ENCODE data around the gene CAPN7.

The CAPN7 gene

DNA sequence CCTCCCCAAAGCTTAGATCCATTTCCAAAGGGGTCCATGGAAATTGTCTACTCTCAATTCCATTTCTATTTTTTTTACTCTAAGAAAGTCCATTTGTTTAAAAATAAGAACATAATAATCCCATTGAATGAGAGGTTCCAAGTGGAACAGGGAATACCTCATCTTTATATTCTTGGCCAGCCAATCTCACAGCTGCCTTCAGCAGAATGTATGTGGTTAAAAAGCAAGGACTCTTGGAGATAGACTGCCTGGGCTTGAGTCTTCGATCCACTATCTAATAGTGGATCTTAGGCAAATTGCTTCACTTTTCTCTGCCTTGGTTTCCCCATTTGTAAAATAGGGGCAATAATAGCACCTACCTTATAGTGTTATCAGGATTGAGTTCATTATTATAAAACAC is 24.5 kb upstream of the CAPN7 start (continued):
- TF ChIP-seq, protein P1, sequence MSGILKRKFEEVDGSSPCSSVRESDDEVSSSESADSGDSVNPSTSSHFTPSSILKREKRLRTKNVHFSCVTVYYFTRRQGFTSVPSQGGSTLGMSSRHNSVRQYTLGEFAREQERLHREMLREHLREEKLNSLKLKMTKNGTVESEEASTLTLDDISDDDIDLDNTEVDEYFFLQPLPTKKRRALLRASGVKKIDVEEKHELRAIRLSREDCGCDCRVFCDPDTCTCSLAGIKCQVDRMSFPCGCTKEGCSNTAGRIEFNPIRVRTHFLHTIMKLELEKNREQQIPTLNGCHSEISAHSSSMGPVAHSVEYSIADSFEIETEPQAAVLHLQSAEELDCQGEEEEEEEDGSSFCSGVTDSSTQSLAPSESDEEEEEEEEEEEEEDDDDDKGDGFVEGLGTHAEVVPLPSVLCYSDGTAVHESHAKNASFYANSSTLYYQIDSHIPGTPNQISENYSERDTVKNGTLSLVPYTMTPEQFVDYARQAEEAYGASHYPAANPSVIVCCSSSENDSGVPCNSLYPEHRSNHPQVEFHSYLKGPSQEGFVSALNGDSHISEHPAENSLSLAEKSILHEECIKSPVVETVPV (CRISPR knock-in tag; IDR thresholded peaks at IDR 0.05), result no peak
- TF ChIP-seq TOX (CRISPR knock-in tag; IDR thresholded peaks at IDR 0.05; ENCODE audit: borderline replicate concordance) (no peak), BACH2 (CRISPR knock-in tag; IDR thresholded peaks at IDR 0.05; ENCODE audit: borderline replicate concordance) (no peak), ZFP30 (CRISPR knock-in tag; IDR thresholded peaks at IDR 0.05) (no peak)
- TF ChIP-seq, protein P2, sequence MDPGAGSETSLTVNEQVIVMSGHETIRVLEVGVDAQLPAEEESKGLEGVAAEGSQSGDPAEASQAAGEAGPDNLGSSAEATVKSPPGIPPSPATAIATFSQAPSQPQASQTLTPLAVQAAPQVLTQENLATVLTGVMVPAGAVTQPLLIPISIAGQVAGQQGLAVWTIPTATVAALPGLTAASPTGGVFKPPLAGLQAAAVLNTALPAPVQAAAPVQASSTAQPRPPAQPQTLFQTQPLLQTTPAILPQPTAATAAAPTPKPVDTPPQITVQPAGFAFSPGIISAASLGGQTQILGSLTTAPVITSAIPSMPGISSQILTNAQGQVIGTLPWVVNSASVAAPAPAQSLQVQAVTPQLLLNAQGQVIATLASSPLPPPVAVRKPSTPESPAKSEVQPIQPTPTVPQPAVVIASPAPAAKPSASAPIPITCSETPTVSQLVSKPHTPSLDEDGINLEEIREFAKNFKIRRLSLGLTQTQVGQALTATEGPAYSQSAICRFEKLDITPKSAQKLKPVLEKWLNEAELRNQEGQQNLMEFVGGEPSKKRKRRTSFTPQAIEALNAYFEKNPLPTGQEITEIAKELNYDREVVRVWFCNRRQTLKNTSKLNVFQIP (CRISPR knock-in tag; IDR thresholded peaks at IDR 0.05; ENCODE audit: borderline replicate concordance, low read depth), result no peak
- TF ChIP-seq, protein P3, sequence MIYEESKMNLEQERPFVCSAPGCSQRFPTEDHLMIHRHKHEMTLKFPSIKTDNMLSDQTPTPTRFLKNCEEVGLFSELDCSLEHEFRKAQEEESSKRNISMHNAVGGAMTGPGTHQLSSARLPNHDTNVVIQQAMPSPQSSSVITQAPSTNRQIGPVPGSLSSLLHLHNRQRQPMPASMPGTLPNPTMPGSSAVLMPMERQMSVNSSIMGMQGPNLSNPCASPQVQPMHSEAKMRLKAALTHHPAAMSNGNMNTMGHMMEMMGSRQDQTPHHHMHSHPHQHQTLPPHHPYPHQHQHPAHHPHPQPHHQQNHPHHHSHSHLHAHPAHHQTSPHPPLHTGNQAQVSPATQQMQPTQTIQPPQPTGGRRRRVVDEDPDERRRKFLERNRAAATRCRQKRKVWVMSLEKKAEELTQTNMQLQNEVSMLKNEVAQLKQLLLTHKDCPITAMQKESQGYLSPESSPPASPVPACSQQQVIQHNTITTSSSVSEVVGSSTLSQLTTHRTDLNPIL (CRISPR knock-in tag; IDR thresholded peaks at IDR 0.05; ENCODE audit: low read depth), result no peak

DNA sequence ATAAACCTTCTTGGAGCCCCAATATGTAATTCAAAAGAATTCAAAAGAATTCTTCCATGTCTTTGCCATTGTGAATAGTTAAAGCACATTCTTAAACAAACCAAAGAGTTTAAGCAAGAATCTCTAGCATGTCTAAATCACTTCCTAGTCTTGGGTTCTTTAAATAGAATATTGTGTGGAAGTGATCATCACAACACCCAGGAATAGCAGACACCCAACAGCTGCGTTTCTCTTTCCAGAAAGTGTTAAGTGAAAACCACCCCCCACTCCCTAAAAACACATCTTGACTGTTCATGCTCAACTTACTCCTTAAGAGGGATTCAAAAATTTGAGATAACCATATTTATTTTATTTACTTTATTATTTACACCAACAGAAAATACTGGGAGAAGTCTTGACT is 24.1 kb upstream of the CAPN7 start:
- no peak for ATAC-seq
- TF ChIP-seq ESRRG (CRISPR knock-in tag; IDR thresholded peaks at IDR 0.05) (no peak), PPARA (CRISPR knock-in tag; IDR thresholded peaks at IDR 0.05; ENCODE audit: borderline replicate concordance) (no peak), ISL1 (CRISPR knock-in tag; IDR thresholded peaks at IDR 0.05) (no peak), ZFP30 (CRISPR knock-in tag; IDR thresholded peaks at IDR 0.05) (no peak), CSDC2 (CRISPR knock-in tag; IDR thresholded peaks at IDR 0.05) (no peak), ARNTL (CRISPR knock-in tag; IDR thresholded peaks at IDR 0.05; ENCODE audit: borderline replicate concordance, low read depth) (no peak), SNAI2 (CRISPR knock-in tag; IDR thresholded peaks at IDR 0.05) (no peak), BACH2 (CRISPR knock-in tag; IDR thresholded peaks at IDR 0.05; ENCODE audit: borderline replicate concordance) (no peak), RARB (CRISPR knock-in tag; IDR thresholded peaks at IDR 0.05) (no peak), GLIS3 (CRISPR knock-in tag; IDR thresholded peaks at IDR 0.05) (no peak)
- TF ChIP-seq, protein P1 (CRISPR knock-in tag; IDR thresholded peaks at IDR 0.05), result no peak

DNA sequence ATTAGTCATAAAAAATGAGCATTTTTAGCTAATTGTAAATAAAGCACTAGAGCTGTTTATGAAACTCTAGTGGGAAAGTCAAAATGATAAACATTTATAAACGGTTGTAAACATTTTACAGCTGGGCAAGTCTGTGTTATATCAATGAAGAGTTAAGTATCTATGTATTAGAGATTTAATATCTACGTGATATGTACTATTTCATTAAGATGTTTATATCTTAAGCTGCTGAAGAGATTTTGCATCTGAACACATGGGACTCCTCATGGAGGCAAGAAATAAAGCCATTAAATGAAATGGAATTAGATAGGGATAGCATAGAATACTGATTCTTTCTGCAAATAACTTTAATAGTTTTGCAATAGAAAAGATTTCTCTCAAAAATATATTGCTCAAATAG is 23.0 kb upstream of the CAPN7 start:
- no peak for TF ChIP-seq ZNF70 (CRISPR knock-in tag; IDR thresholded peaks at IDR 0.05)
- TF ChIP-seq TOX (CRISPR knock-in tag; IDR thresholded peaks at IDR 0.05; ENCODE audit: borderline replicate concordance), result no peak
- no peak for TF ChIP-seq SNAI2 (CRISPR knock-in tag; IDR thresholded peaks at IDR 0.05)
- TF ChIP-seq CSDC2 (CRISPR knock-in tag; IDR thresholded peaks at IDR 0.05), result no peak
- TF ChIP-seq, protein P1 (CRISPR knock-in tag; IDR thresholded peaks at IDR 0.05), result no peak
- TF ChIP-seq OSR1 (CRISPR knock-in tag; IDR thresholded peaks at IDR 0.05), result no peak
- TF ChIP-seq RARB (CRISPR knock-in tag; IDR thresholded peaks at IDR 0.05), result no peak
- TF ChIP-seq, protein P4, sequence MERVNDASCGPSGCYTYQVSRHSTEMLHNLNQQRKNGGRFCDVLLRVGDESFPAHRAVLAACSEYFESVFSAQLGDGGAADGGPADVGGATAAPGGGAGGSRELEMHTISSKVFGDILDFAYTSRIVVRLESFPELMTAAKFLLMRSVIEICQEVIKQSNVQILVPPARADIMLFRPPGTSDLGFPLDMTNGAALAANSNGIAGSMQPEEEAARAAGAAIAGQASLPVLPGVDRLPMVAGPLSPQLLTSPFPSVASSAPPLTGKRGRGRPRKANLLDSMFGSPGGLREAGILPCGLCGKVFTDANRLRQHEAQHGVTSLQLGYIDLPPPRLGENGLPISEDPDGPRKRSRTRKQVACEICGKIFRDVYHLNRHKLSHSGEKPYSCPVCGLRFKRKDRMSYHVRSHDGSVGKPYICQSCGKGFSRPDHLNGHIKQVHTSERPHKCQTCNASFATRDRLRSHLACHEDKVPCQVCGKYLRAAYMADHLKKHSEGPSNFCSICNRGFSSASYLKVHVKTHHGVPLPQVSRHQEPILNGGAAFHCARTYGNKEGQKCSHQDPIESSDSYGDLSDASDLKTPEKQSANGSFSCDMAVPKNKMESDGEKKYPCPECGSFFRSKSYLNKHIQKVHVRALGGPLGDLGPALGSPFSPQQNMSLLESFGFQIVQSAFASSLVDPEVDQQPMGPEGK (CRISPR knock-in tag; IDR thresholded peaks at IDR 0.05; ENCODE audit: borderline replicate concordance), result no peak
- no peak for TF ChIP-seq GLIS3 (CRISPR knock-in tag; IDR thresholded peaks at IDR 0.05)
- TF ChIP-seq ISL1 (CRISPR knock-in tag; IDR thresholded peaks at IDR 0.05), result no peak
- TF ChIP-seq ARNTL (CRISPR knock-in tag; IDR thresholded peaks at IDR 0.05; ENCODE audit: borderline replicate concordance, low read depth), result no peak
- no peak for ATAC-seq

DNA sequence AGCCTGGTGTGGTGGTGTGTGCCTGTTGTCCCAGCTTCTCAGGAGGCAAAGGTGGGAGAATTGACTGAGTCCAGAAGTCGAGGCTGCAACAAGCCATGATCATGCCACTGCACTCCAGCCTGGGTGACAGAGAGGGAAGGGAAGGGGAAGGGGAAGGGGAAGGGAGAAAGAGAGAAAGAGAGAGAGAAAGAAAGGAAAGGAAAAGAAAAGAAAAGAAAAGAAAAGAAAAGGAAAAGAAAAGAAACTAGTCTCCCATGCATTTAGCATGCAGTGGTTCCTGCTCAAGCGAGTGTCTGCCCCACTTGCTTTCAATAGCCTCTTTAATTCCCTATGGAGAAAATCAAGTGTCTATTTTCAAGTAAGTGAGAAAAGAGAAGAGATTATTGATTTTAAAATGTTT is 20.6 kb upstream of the CAPN7 start:
- no peak for TF ChIP-seq TCF4 (CRISPR knock-in tag; IDR thresholded peaks at IDR 0.05; ENCODE audit: borderline replicate concordance)
- TF ChIP-seq GLIS3 (CRISPR knock-in tag; IDR thresholded peaks at IDR 0.05), result no peak
- TF ChIP-seq, protein P4 (CRISPR knock-in tag; IDR thresholded peaks at IDR 0.05; ENCODE audit: borderline replicate concordance), result no peak
- no peak for TF ChIP-seq ISL1 (CRISPR knock-in tag; IDR thresholded peaks at IDR 0.05)
- TF ChIP-seq ESRRG (CRISPR knock-in tag; IDR thresholded peaks at IDR 0.05), result no peak
- no peak for TF ChIP-seq OSR1 (CRISPR knock-in tag; IDR thresholded peaks at IDR 0.05)
- TF ChIP-seq RARB (CRISPR knock-in tag; IDR thresholded peaks at IDR 0.05), result no peak
- no peak for TF ChIP-seq ZC3H10 (CRISPR knock-in tag; IDR thresholded peaks at IDR 0.05)
- no peak for ATAC-seq

Data from SK-N-SH treated with all-trans-retinoic acid at 6 μM for 48 hours (cell line).